WTC11 (cell line): ENCODE results near the gene MKLN1. TPM values are rescaled to one million over a fixed set of nuclear protein-coding genes. Genes with fewer than 3 reads are reported as not detected.

Source experiments
- ATAC-seq: fragments of 200-7000 bp; cut with Tn5 transposase; 2 replicates; pipeline ENCODE4 v1.10.0; 2021; ENCODE audit warnings: mild to moderate bottlenecking, moderate library complexity
- CTCF ChIA-PET: fragments of 300-600 bp; sonication (Branson Sonifier 250); formaldehyde crosslinking; loops from one replicate; lab custom pipeline; 2021; ENCODE audit warnings: antibody characterized with exemption; lab: Charles Lee
- POLR2A ChIA-PET: fragments of 350-600 bp; sonication (Branson Sonifier 250); formaldehyde crosslinking; loops from one replicate; lab custom pipeline; 2021; ENCODE audit warnings: antibody characterized with exemption; lab: Charles Lee
- DNase-seq: peaks from one replicate; pipeline ENCODE4 v3.0.0; 2021; ENCODE audit warnings: low spot score
- H3K27ac Mint-ChIP-seq: 2 replicates; pipeline ENCODE4 v1.8.0; 2021; ENCODE audit warnings: mixed read lengths
- H3K27me3 Mint-ChIP-seq: 2 replicates; pipeline ENCODE4 v1.8.0; 2021; ENCODE audit warnings: low read depth, mild to moderate bottlenecking, moderate library complexity, mixed read lengths
- H3K36me3 Mint-ChIP-seq: 2 replicates; pipeline ENCODE4 v1.8.0; 2021; ENCODE audit warnings: mixed read lengths
- H3K4me1 Mint-ChIP-seq: 2 replicates; pipeline ENCODE4 v1.8.0; 2022; ENCODE audit warnings: mixed read lengths
- H3K4me3 Mint-ChIP-seq: 2 replicates; pipeline ENCODE4 v1.8.0; 2021; ENCODE audit warnings: mild to moderate bottlenecking, moderate library complexity, mixed read lengths
- H3K9me3 Mint-ChIP-seq: 2 replicates; pipeline ENCODE4 v1.8.0; 2021; ENCODE audit warnings: mixed read lengths
- CDX4 ChIP-seq: fragments of 250-450 bp; sonication (Bioruptor Pico); IDR thresholded peaks from 2 replicates; pipeline ENCODE4 v1.9.0; 2021; ENCODE audit warnings: moderate library complexity, mild to moderate bottlenecking, inconsistent platforms, borderline replicate concordance
- ELF4 ChIP-seq: sonication (generic); formaldehyde crosslinking; IDR thresholded peaks from 2 replicates; pipeline ENCODE4 v1.8.1; 2022; ENCODE audit warnings: low read depth, mild to moderate bottlenecking, moderate library complexity, missing genetic modification reagents
- ERG ChIP-seq: fragments of 250-450 bp; sonication (Bioruptor Pico); IDR thresholded peaks from 2 replicates; pipeline ENCODE4 v1.8.0; 2021; ENCODE audit warnings: mild to moderate bottlenecking
- FOXP4 ChIP-seq: sonication (generic); formaldehyde crosslinking; IDR thresholded peaks from 2 replicates; pipeline ENCODE4 v1.8.0; 2022; ENCODE audit warnings: mild to moderate bottlenecking, missing genetic modification reagents
- GABPB1 ChIP-seq: sonication (generic); formaldehyde crosslinking; IDR thresholded peaks from 2 replicates; pipeline ENCODE4 v1.8.1; 2023; ENCODE audit warnings: mild to moderate bottlenecking, missing genetic modification reagents
- HMGA2 ChIP-seq: fragments of 250-450 bp; sonication (Bioruptor Pico); IDR thresholded peaks from 2 replicates; pipeline ENCODE4 v1.4.0; 2021; ENCODE audit warnings: mild to moderate bottlenecking, moderate library complexity
- NR2C2 ChIP-seq: sonication (generic); formaldehyde crosslinking; IDR thresholded peaks from 2 replicates; pipeline ENCODE4 v1.8.0; 2022; ENCODE audit warnings: mild to moderate bottlenecking, missing genetic modification reagents
- NR3C1 ChIP-seq: sonication (generic); formaldehyde crosslinking; conservative IDR thresholded peaks from 2 replicates; pipeline ENCODE4 v1.8.1; 2023; ENCODE audit warnings: low read depth, mild to moderate bottlenecking, missing genetic modification reagents
- OVOL2 ChIP-seq: fragments of 250-450 bp; sonication (Bioruptor Pico); IDR thresholded peaks from 2 replicates; pipeline ENCODE4 v1.9.0; 2021; ENCODE audit warnings: mild to moderate bottlenecking, borderline replicate concordance
- PRDM15 ChIP-seq: sonication (generic); formaldehyde crosslinking; IDR thresholded peaks from 2 replicates; pipeline ENCODE4 v1.8.0; 2022; ENCODE audit warnings: missing genetic modification reagents
- RORB ChIP-seq: fragments of 250-450 bp; sonication (Bioruptor Pico); IDR thresholded peaks from 2 replicates; pipeline ENCODE4 v1.9.0; 2021; ENCODE audit warnings: mild to moderate bottlenecking
- STAT6 ChIP-seq: sonication (generic); formaldehyde crosslinking; conservative IDR thresholded peaks from 2 replicates; pipeline ENCODE4 v1.8.1; 2023; ENCODE audit warnings: mild to moderate bottlenecking, low read depth, missing genetic modification reagents, moderate library complexity
- TEAD4 ChIP-seq: sonication (generic); formaldehyde crosslinking; IDR thresholded peaks from 2 replicates; pipeline ENCODE4 v1.8.0; 2022; ENCODE audit warnings: mild to moderate bottlenecking, missing genetic modification reagents
- ZNF138 ChIP-seq: sonication (generic); formaldehyde crosslinking; conservative IDR thresholded peaks from 2 replicates; pipeline ENCODE4 v1.8.1; 2022; ENCODE audit warnings: mild to moderate bottlenecking, moderate library complexity, missing genetic modification reagents
- ZNF232 ChIP-seq: sonication (generic); formaldehyde crosslinking; IDR thresholded peaks from 2 replicates; pipeline ENCODE4 v1.8.0; 2022; ENCODE audit warnings: mild to moderate bottlenecking, missing genetic modification reagents
- ZNF423 ChIP-seq: fragments of 250-450 bp; sonication (Bioruptor Pico); IDR thresholded peaks from 2 replicates; pipeline ENCODE4 v2.1.2; 2022; ENCODE audit warnings: mild to moderate bottlenecking, moderate library complexity
- total RNA-seq: library from RNA; stranded (reverse); gene quantifications from 3 replicates; pipeline ENCODE4 v1.2.3, GENCODE V29; 2021
- TF ChIP-seq, protein P1 (sequence below): sonication (generic); formaldehyde crosslinking; IDR thresholded peaks from 2 replicates; pipeline ENCODE4 v1.8.1; 2023; ENCODE audit warnings: mild to moderate bottlenecking, moderate library complexity, missing genetic modification reagents

Gene MKLN1
- total RNA-seq, 1 experiment from 2014 or later = 37.6 TPM

GRCh38 chr7:131363719-131364118, 36.0 kb downstream of the MKLN1 start:
- H3K4me1 Mint-ChIP-seq = peaks cover 75% of the 10 kb centered on the region
- ChIA-PET POLR2A (interaction anchor here (0.7 kb wide), 1 partner anchor 259 kb away, joined by 3 read pairs; no protein-coding TSS in a partner anchor), CTCF (no interaction called here)
- H3K27ac Mint-ChIP-seq = peak overlapping the region; percentile 50
- ATAC-seq (no peak), DNase-seq (no peak)
- H3K9me3 Mint-ChIP-seq = no peaks in the 10 kb centered on the region
- no peaks in the 10 kb centered on the region for H3K27me3 Mint-ChIP-seq
- H3K4me3 Mint-ChIP-seq = no peak overlapping the region
- TF ChIP-seq RORB (CRISPR knock-in tag) (peak; percentile 77; the same call in 1 of the 2 replicates), PRDM15 (no peak)
- no peaks in the 10 kb centered on the region for H3K36me3 Mint-ChIP-seq

DNA sequence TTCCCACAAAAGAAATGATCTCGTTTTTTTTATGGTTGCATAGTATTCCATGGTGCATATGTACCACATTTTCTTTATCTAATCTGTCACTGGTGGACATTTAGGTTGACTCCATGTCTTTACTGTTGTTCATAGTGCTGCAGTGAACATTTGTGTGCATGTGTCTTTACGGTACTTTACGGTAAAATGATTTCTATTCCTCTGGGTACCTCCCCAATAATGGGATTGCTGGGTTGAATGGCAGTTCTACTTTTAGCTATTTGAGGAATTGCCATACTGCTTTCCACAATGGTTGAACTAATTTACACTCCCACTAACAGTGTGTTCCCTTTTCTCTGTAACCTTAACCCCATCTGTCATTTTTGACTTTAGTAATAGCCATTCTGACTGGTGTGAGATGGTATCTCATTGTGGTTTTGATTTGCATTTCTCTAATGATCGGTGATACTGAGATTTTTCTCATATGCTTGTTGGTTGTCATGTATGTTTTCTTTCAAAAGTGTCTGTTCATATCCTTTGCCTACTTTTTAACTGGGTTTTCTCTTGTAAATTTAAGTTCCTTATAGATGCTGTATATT, 37.2 kb downstream of the MKLN1 start:
- Mint-ChIP-seq H3K4me1 (peaks cover 77% of the 10 kb centered on the region), H3K9me3 (no peaks in the 10 kb centered on the region), H3K27me3 (no peaks in the 10 kb centered on the region), H3K4me3 (no peak overlapping the region), H3K27ac (peak overlapping the region; percentile 35; the same call in 1 of the 2 replicates), H3K36me3 (no peaks in the 10 kb centered on the region)
- POLR2A ChIA-PET = no interaction called here
- no peak for ATAC-seq
- CTCF ChIA-PET = no interaction called here
- TF ChIP-seq CDX4 (CRISPR knock-in tag) (no peak), ZNF423 (CRISPR knock-in tag) (no peak), ERG (no peak), TEAD4 (CRISPR knock-in tag) (no peak), STAT6 (CRISPR knock-in tag) (no peak), ZNF232 (no peak), HMGA2 (CRISPR knock-in tag) (no peak)
- no peak for DNase-seq

- ATAC-seq (no peak), DNase-seq (no peak)
- Mint-ChIP-seq H3K4me3 (no peak overlapping the region), H3K4me1 (peaks cover 77% of the 10 kb centered on the region), H3K27me3 (no peaks in the 10 kb centered on the region), H3K27ac (peak overlapping the region; percentile 26), H3K9me3 (no peaks in the 10 kb centered on the region), H3K36me3 (no peaks in the 10 kb centered on the region)
- ChIA-PET POLR2A (no interaction called here), CTCF (no interaction called here)
- TF ChIP-seq, protein P1, sequence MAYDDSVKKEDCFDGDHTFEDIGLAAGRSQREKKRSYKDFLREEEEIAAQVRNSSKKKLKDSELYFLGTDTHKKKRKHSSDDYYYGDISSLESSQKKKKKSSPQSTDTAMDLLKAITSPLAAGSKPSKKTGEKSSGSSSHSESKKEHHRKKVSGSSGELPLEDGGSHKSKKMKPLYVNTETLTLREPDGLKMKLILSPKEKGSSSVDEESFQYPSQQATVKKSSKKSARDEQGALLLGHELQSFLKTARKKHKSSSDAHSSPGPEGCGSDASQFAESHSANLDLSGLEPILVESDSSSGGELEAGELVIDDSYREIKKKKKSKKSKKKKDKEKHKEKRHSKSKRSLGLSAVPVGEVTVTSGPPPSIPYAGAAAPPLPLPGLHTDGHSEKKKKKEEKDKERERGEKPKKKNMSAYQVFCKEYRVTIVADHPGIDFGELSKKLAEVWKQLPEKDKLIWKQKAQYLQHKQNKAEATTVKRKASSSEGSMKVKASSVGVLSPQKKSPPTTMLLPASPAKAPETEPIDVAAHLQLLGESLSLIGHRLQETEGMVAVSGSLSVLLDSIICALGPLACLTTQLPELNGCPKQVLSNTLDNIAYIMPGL = no peak
- TF ChIP-seq GABPB1 (no peak), ZNF138 (CRISPR knock-in tag) (no peak), NR2C2 (CRISPR knock-in tag) (no peak), FOXP4 (CRISPR knock-in tag) (no peak), OVOL2 (no peak), TEAD4 (CRISPR knock-in tag) (no peak), STAT6 (CRISPR knock-in tag) (no peak), ELF4 (CRISPR knock-in tag) (no peak), NR3C1 (CRISPR knock-in tag) (no peak)
Measured at GRCh38 chr7:131365838-131366237, 38.2 kb downstream of the MKLN1 start.
